GM21576 (cell line): ENCODE data around the gene MOV10.
"Not testable (repeated sequence)": the region's sequence is repeated elsewhere in the genome, so short reads cannot be mapped to it uniquely, and the experiment has no call there.

Experiments
- ATAC-seq: cut with Tn5 transposase; IDR thresholded peaks from one replicate; pipeline ENCODE4 v1.9.1; 2021; ENCODE audit warnings: mild to moderate bottlenecking, moderate library complexity; ENCODE audit not compliant: unreplicated experiment

MOV10 gene

GRCh38 chr1:112729011-112729410 lies 54.6 kb downstream of the MOV10 start:
- ATAC-seq = not testable (repeated sequence)

GRCh38 chr1:112729909-112730308 lies 55.5 kb downstream of the MOV10 start:
- no peak for ATAC-seq

- no peak for ATAC-seq
Measured at GRCh38 chr1:112731451-112731850, 57.0 kb downstream of the MOV10 start.

GRCh38 chr1:112735752-112736151 lies 61.3 kb downstream of the MOV10 start:
- no peak for ATAC-seq

- no peak for ATAC-seq
Measured at GRCh38 chr1:112737573-112737972, 63.1 kb downstream of the MOV10 start.

- ATAC-seq = no peak
Measured at GRCh38 chr1:112743174-112744008, 68.9 kb downstream of the MOV10 start.

- no peak for ATAC-seq
Measured at GRCh38 chr1:112744009-112744578, 69.6 kb downstream of the MOV10 start.

- ATAC-seq = no peak
Measured at GRCh38 chr1:112748396-112748795, 73.9 kb downstream of the MOV10 start.
